ENCODE results near the gene ACBD6.

ACBD6 gene

DNA sequence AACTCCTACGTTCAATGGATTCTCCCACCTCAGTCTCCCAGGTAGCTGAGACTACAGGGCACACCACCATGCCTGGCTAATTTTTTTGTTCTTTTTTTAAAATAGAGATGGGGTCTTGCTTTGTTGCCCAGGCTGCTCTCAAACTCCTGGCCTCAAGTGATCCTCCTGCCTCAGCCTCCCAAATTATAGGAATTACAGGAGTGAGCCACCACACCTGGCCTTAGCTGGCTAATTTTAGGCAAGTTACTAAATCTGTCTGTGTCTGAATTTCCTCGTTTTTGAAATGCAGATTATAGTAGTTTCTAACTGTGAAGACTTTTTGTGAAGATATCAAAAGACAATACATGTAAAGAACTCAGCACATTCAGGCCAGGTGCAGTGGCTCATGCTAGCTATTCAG is 13.7 kb downstream of the ACBD6 start:
- Histone ChIP-seq H4K20me1 (ENCODE audit: control insufficient read depth, insufficient read depth, low read depth, low read length) (no peaks in the 10 kb centered on the region), H3K79me2 (ENCODE audit: control insufficient read depth, low read length) (no peaks in the 10 kb centered on the region), H3K4me3 (ENCODE audit: low read length) (no peak overlapping the region), H3K36me3 (ENCODE audit: control insufficient read depth, low read length) (peaks cover 60% of the 10 kb centered on the region), H3K27me3 (ENCODE audit: control insufficient read depth, low read length) (no peaks in the 10 kb centered on the region), H3F3A (ENCODE audit: control insufficient read depth, insufficient read depth) (no peaks in the 10 kb centered on the region; the same call in 1 of the 2 replicates), H3K9me3 (ENCODE audit: control insufficient read depth, insufficient read depth, low read length) (no peaks in the 10 kb centered on the region), H3K9me2 (replicated peaks; ENCODE audit: control insufficient read depth, low read length) (no peaks in the 10 kb centered on the region), H3K27ac (ENCODE audit: low read depth, low read length) (no peak overlapping the region), H3K4me2 (ENCODE audit: low read length) (no peak overlapping the region), H3K4me1 (ENCODE audit: control insufficient read depth, low read length) (no peaks in the 10 kb centered on the region)
- no peak for TF ChIP-seq CTCF (IDR thresholded peaks at IDR 0.05; ENCODE audit: low read depth, low read length, poor library complexity, severe bottlenecking)
- TF ChIP-seq EZH2phosphoT487 (IDR thresholded peaks at IDR 0.05; ENCODE audit: borderline replicate concordance, low read length), result no peak

DNA sequence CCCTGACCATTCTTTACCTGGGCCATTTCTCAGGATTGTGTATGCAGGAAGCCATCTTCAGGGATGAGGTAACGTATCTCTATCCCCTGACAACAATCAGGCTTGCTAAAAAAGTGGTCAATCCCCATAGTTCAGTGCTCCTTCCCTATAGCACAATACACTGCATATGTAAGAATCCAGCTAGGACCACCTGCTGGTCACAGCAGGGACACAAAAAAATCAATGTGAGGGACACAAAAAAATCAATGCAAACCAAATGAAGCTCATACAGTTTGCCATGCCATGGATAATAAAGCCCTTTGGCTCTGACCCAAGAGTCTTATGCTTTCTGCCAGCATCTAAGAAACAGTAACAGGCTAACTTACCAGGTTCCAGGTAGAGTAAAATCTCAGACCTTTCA is 16.3 kb downstream of the ACBD6 start:
- peaks cover 51% of the 10 kb centered on the region for H3K36me3 ChIP-seq (ENCODE audit: control insufficient read depth, low read length)
- H3K27me3 ChIP-seq (ENCODE audit: control insufficient read depth, low read length), result no peaks in the 10 kb centered on the region
- H4K20me1 ChIP-seq (ENCODE audit: control insufficient read depth, insufficient read depth, low read depth, low read length), result no peaks in the 10 kb centered on the region
- no peak overlapping the region for H3K4me2 ChIP-seq (ENCODE audit: low read length)
- TF ChIP-seq CTCF (IDR thresholded peaks at IDR 0.05; ENCODE audit: low read depth, low read length, poor library complexity, severe bottlenecking) (no peak), EZH2phosphoT487 (IDR thresholded peaks at IDR 0.05; ENCODE audit: borderline replicate concordance, low read length) (no peak)
- no peaks in the 10 kb centered on the region for H3K9me2 ChIP-seq (replicated peaks; ENCODE audit: control insufficient read depth, low read length)
- H3K79me2 ChIP-seq (ENCODE audit: control insufficient read depth, low read length), result peaks cover 6% of the 10 kb centered on the region
- H3K27ac ChIP-seq (ENCODE audit: low read depth, low read length), result no peak overlapping the region
- H3K4me3 ChIP-seq (ENCODE audit: low read length), result no peak overlapping the region
- H3K9me3 ChIP-seq (ENCODE audit: control insufficient read depth, insufficient read depth, low read length), result no peaks in the 10 kb centered on the region
- H3F3A ChIP-seq (ENCODE audit: control insufficient read depth, insufficient read depth), result peaks cover 9% of the 10 kb centered on the region; the same call in 1 of the 2 replicates
- H3K4me1 ChIP-seq (ENCODE audit: control insufficient read depth, low read length), result peaks cover 8% of the 10 kb centered on the region

GRCh38 chr1:180484490-180484889 is 17.9 kb downstream of the ACBD6 start:
- peaks cover 54% of the 10 kb centered on the region for H3K36me3 ChIP-seq (ENCODE audit: control insufficient read depth, low read length)
- H3K9me3 ChIP-seq (ENCODE audit: control insufficient read depth, insufficient read depth, low read length), result no peaks in the 10 kb centered on the region
- no peak overlapping the region for H3K4me2 ChIP-seq (ENCODE audit: low read length)
- H3K27ac ChIP-seq (ENCODE audit: low read depth, low read length), result no peak overlapping the region
- peaks cover 8% of the 10 kb centered on the region for H3K4me1 ChIP-seq (ENCODE audit: control insufficient read depth, low read length)
- no peaks in the 10 kb centered on the region for H3K27me3 ChIP-seq (ENCODE audit: control insufficient read depth, low read length)
- no peaks in the 10 kb centered on the region for H3K9me2 ChIP-seq (replicated peaks; ENCODE audit: control insufficient read depth, low read length)
- H4K20me1 ChIP-seq (ENCODE audit: control insufficient read depth, insufficient read depth, low read depth, low read length), result no peaks in the 10 kb centered on the region
- H3F3A ChIP-seq (ENCODE audit: control insufficient read depth, insufficient read depth), result peaks cover 9% of the 10 kb centered on the region; the same call in 1 of the 2 replicates
- H3K79me2 ChIP-seq (ENCODE audit: control insufficient read depth, low read length), result peaks cover 6% of the 10 kb centered on the region
- no peak for TF ChIP-seq CTCF (IDR thresholded peaks at IDR 0.05; ENCODE audit: low read depth, low read length, poor library complexity, severe bottlenecking)
- no peak for TF ChIP-seq EZH2phosphoT487 (IDR thresholded peaks at IDR 0.05; ENCODE audit: borderline replicate concordance, low read length)
- no peak overlapping the region for H3K4me3 ChIP-seq (ENCODE audit: low read length)

Measured in DOHH2 (cell line).